Stimulated activated CD8-positive, alpha-beta memory T cell treated with anti-CD3 and anti-CD28 coated beads, Interleukin-4, amount 100 ng/mL, for 4 hours (primary cell): ENCODE results near the gene ASMT.
A peak's percentile ranks its signal among the peaks of the same experiment; 100 is the strongest.
"Not testable (repeated sequence)": the region's sequence is repeated elsewhere in the genome, so short reads cannot be mapped to it uniquely, and the experiment has no call there.

Experiments used
- DNase-seq, 2 donors: peaks; one replicate each; pipeline ENCODE4 v3.0.0-alpha.2; 2020; ENCODE audit warnings: low read depth in 2 of 2, low spot score in 1 of 2

Gene ASMT, protein sequence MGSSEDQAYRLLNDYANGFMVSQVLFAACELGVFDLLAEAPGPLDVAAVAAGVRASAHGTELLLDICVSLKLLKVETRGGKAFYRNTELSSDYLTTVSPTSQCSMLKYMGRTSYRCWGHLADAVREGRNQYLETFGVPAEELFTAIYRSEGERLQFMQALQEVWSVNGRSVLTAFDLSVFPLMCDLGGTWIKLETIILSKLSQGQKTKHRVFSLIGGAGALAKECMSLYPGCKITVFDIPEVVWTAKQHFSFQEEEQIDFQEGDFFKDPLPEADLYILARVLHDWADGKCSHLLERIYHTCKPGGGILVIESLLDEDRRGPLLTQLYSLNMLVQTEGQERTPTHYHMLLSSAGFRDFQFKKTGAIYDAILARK

DNA sequence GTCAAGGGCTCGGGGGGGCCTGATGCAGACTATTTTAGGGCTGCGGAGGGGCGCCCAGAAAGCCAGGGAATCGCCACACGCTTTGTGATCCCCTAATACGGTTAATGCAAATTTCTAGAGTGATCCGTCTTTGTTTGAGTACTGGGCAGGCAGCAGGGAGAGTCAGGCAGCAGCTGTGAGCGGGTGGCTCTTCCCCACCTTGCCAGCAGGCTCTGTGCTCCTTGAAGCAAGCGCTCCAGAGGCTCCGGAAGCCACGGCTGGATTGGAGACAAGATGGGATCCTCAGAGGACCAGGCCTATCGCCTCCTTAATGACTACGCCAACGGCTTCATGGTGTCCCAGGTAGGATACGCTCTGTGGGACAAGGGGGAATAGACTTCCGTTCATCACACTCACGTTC lies at the start of gene ASMT:
ASMT (plus strand) TSS at position 133 of the 400 bp plus-strand sequence; CDS start at position 274, 141 bp downstream.
- DNase-seq = no peak

GRCh38 chrX:1574181-1574580 lies 40.7 kb upstream of the ASMT start:
- DNase-seq = not testable (repeated sequence)

GRCh38 chrX:1576201-1576992 lies 38.5 kb upstream of the ASMT start:
- no peak for DNase-seq

DNA sequence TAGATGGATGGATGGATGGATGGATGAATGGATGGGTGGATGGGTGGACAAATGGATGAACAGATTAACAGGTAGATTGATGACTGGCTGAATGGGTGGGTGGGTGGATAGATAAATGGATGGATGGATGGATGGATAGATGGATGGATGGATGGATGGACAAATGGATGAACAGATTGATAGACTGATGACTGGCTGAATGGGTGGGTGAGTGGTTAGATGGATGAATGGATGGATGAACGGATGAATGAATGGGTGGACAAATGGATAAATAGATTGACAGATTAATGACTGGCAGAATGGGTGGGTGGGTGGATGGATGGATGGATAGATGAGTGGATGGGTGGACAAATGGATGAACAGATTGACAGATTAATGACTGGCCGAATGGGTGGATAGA lies 37.0 kb upstream of the ASMT start:
- DNase-seq = no peak

- DNase-seq = no peak
These were observed 36.2 kb upstream of the ASMT start for GRCh38 chrX:1578511-1579173.

DNA sequence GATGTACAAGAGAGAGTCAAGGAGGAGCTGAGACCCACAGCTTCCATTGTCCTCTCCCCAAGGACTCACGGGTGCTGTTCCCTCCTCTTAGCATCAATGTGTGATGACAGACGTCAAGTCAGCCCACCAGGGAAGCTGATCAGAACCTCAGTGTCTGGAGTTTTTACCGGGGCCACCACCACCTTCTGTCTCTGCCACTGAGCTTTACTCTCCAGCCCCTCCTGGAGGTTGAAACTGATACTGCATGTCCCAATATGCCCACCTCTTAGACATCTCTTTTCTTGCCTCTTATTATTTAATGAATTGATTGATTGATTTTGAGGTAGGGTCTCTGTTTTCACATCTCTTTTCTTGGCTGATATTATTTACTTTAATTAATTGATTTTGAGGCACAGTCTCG lies 33.7 kb upstream of the ASMT start:
- DNase-seq = peak in 1 of 2 donors; percentile 63

GRCh38 chrX:1582686-1583437 lies 32.0 kb upstream of the ASMT start:
- no peak for DNase-seq

DNA sequence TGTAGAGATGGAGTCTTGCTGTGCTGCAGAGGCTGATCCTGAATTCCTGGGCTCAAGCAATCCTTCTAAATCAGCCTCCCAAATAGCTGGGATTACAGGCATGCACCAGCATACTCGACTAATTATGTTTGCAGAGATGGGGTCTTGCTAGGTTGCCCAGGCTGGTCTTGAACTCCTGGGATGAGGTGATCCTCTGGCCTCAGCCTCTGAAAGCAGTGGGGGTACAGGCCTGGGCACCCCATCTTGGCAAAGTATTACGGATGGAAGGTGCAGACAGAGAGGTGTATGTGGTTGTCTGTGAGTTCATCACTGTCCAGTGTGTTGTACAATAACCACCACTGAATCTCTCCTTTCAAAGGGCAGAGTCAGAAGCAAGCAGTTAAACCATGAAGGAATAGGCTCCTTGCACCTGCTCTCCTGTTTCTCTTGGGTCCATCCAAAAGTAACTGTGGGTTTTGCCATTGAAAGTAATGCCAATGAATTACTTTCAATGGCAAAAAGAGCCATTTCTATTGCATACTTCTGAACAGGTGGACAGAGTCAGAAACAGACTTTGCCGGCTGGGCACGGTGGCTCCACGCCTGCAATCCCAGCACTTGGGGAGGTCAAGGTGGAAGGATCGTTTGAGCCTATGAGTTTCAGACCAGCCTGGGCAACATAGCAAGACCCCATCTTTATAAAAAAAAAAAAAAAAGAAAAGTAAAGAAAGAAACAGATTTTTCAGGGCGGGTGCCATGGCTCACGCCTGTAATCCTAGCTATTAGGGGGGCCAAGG lies 30.4 kb upstream of the ASMT start:
- no peak for DNase-seq

DNA sequence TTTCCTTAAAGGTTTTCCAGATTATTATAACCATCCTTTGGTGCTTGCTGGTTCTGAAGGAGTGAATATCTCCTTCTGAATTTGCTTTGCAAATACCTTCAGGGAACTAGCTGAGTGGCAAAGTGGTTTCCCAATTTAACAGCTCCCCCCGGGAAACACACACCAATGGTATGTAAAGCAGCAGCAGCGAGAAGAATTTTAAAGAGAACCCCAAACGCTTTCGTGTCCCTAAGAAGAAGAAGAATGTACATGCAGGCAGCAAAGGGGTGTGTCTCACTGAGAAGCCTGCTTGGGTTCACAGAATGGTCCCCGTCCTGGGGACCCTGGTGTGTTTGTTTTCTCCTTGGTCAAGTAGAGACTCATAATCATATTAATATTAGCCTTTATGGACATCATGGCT lies 27.7 kb upstream of the ASMT start:
- DNase-seq = no peak

DNA sequence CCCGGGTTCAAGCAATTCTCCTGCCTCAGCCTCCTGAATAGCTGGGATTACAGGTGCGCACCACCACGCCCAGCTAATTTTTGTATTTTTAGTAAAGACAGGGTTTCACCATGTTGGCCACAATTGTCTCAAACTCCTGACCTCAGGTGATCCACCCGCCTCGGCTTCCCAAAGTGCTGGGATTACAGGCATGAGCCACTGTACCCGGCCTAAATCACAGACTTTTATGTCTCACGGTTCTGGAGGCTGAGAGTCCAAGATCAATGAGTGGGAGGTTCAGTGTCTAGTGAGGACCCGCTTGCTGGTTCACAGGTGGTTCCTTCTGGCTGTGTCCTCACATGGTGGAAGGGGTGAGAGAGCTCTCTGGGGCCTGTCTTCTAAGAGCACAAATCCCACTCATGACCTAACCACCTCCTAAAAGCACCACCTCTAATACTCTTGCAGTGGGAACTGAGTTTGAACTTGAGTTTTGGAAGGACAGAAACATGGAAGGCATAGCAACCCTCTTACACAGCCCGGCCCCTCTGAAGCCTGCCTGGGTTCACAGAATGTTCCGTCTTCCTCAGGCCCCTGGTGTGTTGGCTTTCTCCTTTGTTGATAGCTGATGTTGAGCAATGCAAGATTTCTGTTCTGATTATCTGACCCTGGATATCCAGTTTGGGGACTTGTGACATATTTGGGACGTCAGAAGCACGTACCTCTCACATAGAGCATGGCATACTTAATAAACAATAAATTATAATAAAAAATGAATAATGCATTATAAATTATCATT lies 25.3 kb upstream of the ASMT start:
- DNase-seq = no peak

- peak; percentile 95 to 99 for DNase-seq
These were observed 23.6 kb upstream of the ASMT start, which contains the start of gene AKAP17A for GRCh38 chrX:1591102-1591862. TSS of gene AKAP17A (plus strand) at chrX:1591604. CDS start at chrX:1593463, 1,859 bp downstream.

DNA sequence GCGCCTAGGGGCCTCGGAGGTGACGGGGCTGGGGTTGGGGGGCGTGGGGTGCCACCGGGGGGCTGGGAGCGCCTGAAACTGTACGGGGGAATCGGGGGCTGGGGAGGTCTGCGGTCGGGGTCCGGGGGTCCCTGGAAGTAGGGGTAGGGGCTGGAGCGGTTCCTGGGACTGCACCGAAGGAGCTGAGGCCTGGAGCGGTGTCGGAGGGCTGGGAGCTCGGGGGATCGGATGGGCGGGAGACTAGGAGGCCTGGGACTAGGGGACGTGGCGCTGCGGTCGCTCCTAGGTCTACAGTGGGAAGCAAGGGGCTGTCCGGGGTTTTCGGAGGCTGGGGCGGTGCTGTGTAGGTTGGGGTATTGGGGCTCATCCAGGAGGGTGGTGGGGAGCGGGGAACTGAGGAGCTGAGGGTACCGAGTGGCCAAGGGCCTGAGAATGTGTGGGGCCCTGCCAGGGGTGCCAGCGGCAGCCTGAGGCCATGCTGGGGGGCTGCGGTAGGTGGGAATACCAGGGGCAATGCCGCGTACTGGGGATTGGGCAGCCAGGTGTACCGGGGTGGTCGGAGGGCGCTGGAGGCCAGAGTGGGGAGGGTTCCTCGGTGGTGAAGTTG lies 22.9 kb upstream of the ASMT start:
- no peak for DNase-seq

GRCh38 chrX:1592470-1593142 lies 22.3 kb upstream of the ASMT start:
- DNase-seq = no peak

- no peak for DNase-seq
These were observed 21.3 kb upstream of the ASMT start for GRCh38 chrX:1593286-1594271.

- no peak for DNase-seq
These were observed 19.2 kb upstream of the ASMT start for GRCh38 chrX:1595711-1596060.

- no peak for DNase-seq
These were observed 18.0 kb upstream of the ASMT start for GRCh38 chrX:1596676-1597344.
